A673 (cell line): ENCODE results near the gene DAPK1.

Experiments used
- CTCF ChIP-seq: fragments of 300-800, 200-600 bp; sonication (generic); conservative IDR thresholded peaks from 2 replicates; pipeline ENCODE4 v1.5.1; 2017; ENCODE audit warnings: low read depth, mild to moderate bottlenecking, antibody characterized with exemption, low read length, moderate library complexity, mixed read lengths
- EZH2 ChIP-seq: fragments of 200-600 bp; sonication (generic); IDR thresholded peaks from 2 replicates; pipeline ENCODE4 v1.6.1; 2017; ENCODE audit warnings: borderline replicate concordance, low read depth, mild to moderate bottlenecking, mixed read lengths, antibody characterized with exemption, low read length; ENCODE audit not compliant: poor library complexity, severe bottlenecking

GRCh38 chr9:87558606-87559190 is 61.0 kb downstream of the DAPK1 start:
- TF ChIP-seq EZH2 = no peak
- TF ChIP-seq CTCF = no peak
